ENCODE measurements around the gene COPZ1. TPM values are rescaled to one million over a fixed set of nuclear protein-coding genes. Genes with fewer than 3 reads are reported as not detected.

Gene COPZ1
- total and polyA plus RNA-seq, 2 experiments from 2014 or later = 149 to 170 TPM

DNA sequence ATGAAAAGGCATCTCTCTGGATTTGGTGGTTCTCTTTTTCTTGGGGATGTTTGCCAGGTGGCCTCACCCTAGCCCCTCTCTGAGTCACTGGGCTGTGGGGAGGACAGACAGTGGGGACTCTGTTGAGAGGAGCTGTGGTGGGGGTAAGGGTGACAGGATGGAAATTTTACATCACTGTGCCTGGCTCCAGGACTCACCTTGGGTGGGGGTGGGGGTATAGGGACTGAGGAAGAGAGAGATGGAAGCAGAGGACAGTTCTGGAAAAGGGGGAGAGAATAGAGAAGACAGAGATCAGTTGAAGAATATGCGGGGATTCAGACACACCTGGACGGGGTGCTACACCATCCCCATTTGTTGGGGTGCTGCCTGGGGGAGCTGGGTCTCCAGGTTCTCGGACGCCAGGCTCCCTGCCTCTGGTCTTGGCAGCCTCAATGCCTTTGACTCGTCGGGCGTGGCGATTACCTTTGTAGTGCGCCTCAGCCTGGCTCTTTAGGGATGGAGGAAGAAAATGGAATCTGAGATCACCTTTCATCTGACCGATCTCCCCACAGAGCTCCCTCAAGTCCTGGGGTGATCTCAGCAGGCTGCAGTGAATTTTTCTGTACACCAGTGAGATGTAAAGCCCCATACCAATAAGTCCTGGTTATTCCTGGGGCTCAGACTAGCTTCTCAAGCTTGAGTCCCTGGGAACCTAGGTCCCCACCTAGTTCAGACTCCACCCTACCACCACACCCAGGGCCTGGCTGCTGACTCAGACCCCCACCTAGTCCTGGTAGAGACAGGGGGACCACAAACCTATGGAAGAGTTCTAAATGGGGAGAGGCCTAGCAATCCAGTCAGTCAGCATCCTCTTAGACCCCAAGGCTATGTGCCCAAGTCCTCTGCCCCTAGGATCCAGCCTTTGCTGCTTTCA, 49.0 kb downstream of the COPZ1 start:
- Histone ChIP-seq H3K27ac (no peak overlapping the region), H3K4me1 (ENCODE audit: insufficient read depth) (peaks cover 10% of the 10 kb centered on the region), H3K79me2 (ENCODE audit: insufficient read depth) (no peaks in the 10 kb centered on the region), H3K9ac (no peak overlapping the region), H3K9me3 (ENCODE audit: low read depth) (no peaks in the 10 kb centered on the region), H3K4me2 (ENCODE audit: unreplicated experiment) (no peak overlapping the region), H3K36me3 (ENCODE audit: low read depth) (no peaks in the 10 kb centered on the region), H4K20me1 (ENCODE audit: insufficient read depth) (no peaks in the 10 kb centered on the region), H3K4me3 (no peak overlapping the region), H3K27me3 (replicated peaks; ENCODE audit: insufficient read depth) (no peaks in the 10 kb centered on the region), H3F3A (ENCODE audit: insufficient read depth) (peaks cover 14% of the 10 kb centered on the region), H2AFZ (no peak overlapping the region), H3K9me2 (ENCODE audit: insufficient read depth) (no peaks in the 10 kb centered on the region)
- no peak for DNase-seq
- in situ Hi-C loops (cut with MboI) = no loop called here
- TF ChIP-seq EZH2phosphoT487 (IDR thresholded peaks at IDR 0.05; ENCODE audit: insufficient read depth, low read depth) (no peak), EZH2 (IDR thresholded peaks at IDR 0.05; ENCODE audit: insufficient read depth, poor library complexity, severe bottlenecking) (no peak)
- WGBS, 2 experiments (ENCODE audit: low coverage in 1 of 2, low lambda C conversion rate in 2 of 2, missing lambda C conversion rate in 2 of 2) = 94 to 95% methylated on average over 10 of the region's 10 CpGs

DNA sequence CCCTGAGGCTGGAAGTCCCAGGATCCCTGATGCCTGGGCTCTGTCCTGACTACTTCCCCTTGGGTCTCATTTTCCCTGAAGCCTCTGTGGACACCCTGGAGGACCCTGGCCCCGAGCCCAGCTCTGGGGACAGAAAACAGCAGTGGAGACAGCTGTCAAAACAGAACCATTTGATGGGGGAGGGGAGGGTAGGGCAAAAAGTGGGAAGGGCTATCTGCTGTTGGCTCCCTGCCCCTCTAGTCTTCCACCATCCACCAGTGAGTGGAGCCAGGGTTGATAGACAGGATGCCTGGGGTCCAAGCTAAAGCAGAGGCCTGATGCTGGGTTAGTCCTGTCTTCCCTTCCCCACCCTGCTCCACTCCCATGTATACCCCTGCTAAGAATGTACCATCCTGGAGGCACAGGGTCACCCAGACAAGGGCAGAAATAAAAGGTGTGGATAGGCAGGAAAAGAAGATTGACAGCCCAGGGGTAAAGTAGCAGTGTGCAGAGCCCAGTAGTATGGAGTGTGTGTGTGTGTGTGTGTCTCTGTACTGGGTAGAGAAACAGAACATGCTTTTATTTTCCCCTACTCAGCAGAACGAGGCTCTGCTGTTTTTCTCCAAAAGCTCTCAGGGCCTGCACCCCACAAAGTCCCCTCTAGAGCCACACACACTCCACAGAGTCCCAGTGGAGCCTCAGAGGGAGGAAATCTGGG, 49.8 kb downstream of the COPZ1 start:
- Histone ChIP-seq H2AFZ (no peak overlapping the region), H3K27me3 (replicated peaks; ENCODE audit: insufficient read depth) (no peaks in the 10 kb centered on the region), H3K9me2 (ENCODE audit: insufficient read depth) (no peaks in the 10 kb centered on the region), H3K9me3 (ENCODE audit: low read depth) (no peaks in the 10 kb centered on the region), H3K4me2 (ENCODE audit: unreplicated experiment) (no peak overlapping the region), H3K4me3 (no peak overlapping the region), H3K36me3 (ENCODE audit: low read depth) (no peaks in the 10 kb centered on the region), H3K4me1 (ENCODE audit: insufficient read depth) (0 out of 2 replicates have a peak, but pooled peaks cover 1% of the 10 kb centered on the region), H3F3A (ENCODE audit: insufficient read depth) (peaks cover 9% of the 10 kb centered on the region; the same call in 1 of the 2 replicates), H4K20me1 (ENCODE audit: insufficient read depth) (no peaks in the 10 kb centered on the region), H3K27ac (no peak overlapping the region), H3K9ac (no peak overlapping the region), H3K79me2 (ENCODE audit: insufficient read depth) (no peaks in the 10 kb centered on the region)
- WGBS, 2 experiments (ENCODE audit: low coverage in 1 of 2, low lambda C conversion rate in 2 of 2, missing lambda C conversion rate in 2 of 2) = 30 to 34% methylated on average over 2 of the region's 2 CpGs
- TF ChIP-seq EZH2 (IDR thresholded peaks at IDR 0.05; ENCODE audit: insufficient read depth, poor library complexity, severe bottlenecking) = no peak
- no peak for TF ChIP-seq EZH2phosphoT487 (IDR thresholded peaks at IDR 0.05; ENCODE audit: insufficient read depth, low read depth)
- in situ Hi-C loops (cut with MboI) = no loop called here
- no peak for DNase-seq

DNA sequence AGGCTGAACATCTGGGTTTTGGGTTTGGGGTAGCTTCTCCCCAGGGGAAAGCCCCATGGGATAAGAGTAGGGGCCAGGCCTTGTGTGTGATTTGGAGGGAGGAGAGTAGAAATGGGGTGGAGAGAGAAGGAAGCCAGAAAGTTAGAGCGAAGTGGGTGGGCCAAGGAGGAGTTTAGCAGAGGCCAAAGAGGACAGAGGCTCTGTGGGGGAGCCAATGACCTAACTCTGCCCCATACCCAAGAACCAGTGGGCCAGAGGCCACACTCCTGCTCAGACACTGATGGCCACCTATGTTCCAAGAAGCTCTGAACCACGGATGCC, 50.3 kb downstream of the COPZ1 start:
- no peaks in the 10 kb centered on the region for H3K27me3 ChIP-seq (replicated peaks; ENCODE audit: insufficient read depth)
- H3K9me2 ChIP-seq (ENCODE audit: insufficient read depth) = no peaks in the 10 kb centered on the region
- TF ChIP-seq EZH2 (IDR thresholded peaks at IDR 0.05; ENCODE audit: insufficient read depth, poor library complexity, severe bottlenecking) (no peak), EZH2phosphoT487 (IDR thresholded peaks at IDR 0.05; ENCODE audit: insufficient read depth, low read depth) (no peak)
- no peak overlapping the region for H3K4me2 ChIP-seq (ENCODE audit: unreplicated experiment)
- H2AFZ ChIP-seq = no peak overlapping the region
- DNase-seq = no peak
- H3K4me1 ChIP-seq (ENCODE audit: insufficient read depth) = no peaks in the 10 kb centered on the region
- H4K20me1 ChIP-seq (ENCODE audit: insufficient read depth) = no peaks in the 10 kb centered on the region
- no peak overlapping the region for H3K9ac ChIP-seq
- no peak overlapping the region for H3K4me3 ChIP-seq
- no peaks in the 10 kb centered on the region for H3K9me3 ChIP-seq (ENCODE audit: low read depth)
- in situ Hi-C loops (cut with MboI) = no loop called here
- no peaks in the 10 kb centered on the region for H3K36me3 ChIP-seq (ENCODE audit: low read depth)
- no peaks in the 10 kb centered on the region for H3K79me2 ChIP-seq (ENCODE audit: insufficient read depth)
- 21 to 37% methylated on average over 2 of the region's 2 CpGs for WGBS, 2 experiments (ENCODE audit: low coverage in 1 of 2, low lambda C conversion rate in 2 of 2, missing lambda C conversion rate in 2 of 2)
- peaks cover 9% of the 10 kb centered on the region; the same call in 1 of the 2 replicates for H3F3A ChIP-seq (ENCODE audit: insufficient read depth)
- H3K27ac ChIP-seq = no peak overlapping the region

DNA sequence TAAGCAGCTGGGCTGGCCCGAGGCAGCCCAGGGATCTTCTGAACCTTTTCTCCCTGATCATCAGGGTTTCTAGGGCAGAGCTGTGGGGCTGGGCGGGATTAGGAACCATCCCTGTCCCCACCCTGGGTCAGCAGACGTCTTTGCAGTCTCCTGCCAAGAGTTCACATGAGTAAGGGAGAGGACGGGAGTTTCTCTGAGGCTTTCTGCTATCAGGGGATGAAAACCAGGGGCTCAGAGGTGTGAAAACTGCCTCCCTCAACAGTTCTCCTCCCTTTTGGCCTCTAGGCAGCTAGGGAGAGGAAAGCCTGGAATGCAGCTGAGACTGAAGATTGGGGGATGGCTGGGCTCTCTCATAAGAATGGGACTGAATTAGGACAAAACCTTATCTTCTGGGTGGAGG, 51.7 kb downstream of the COPZ1 start:
- in situ Hi-C loops (cut with MboI) = no loop called here
- no peak overlapping the region for H3K4me3 ChIP-seq
- TF ChIP-seq EZH2 (IDR thresholded peaks at IDR 0.05; ENCODE audit: insufficient read depth, poor library complexity, severe bottlenecking) (no peak), EZH2phosphoT487 (IDR thresholded peaks at IDR 0.05; ENCODE audit: insufficient read depth, low read depth) (no peak)

More for the DNA sequence above, 51.7 kb downstream of the COPZ1 start:
- H3K36me3 ChIP-seq (ENCODE audit: low read depth) = no peaks in the 10 kb centered on the region
- H3K27me3 ChIP-seq (replicated peaks; ENCODE audit: insufficient read depth) = no peaks in the 10 kb centered on the region
- no peak overlapping the region for H3K9ac ChIP-seq
- H3K27ac ChIP-seq = no peak overlapping the region
- H4K20me1 ChIP-seq (ENCODE audit: insufficient read depth) = no peaks in the 10 kb centered on the region
- no peaks in the 10 kb centered on the region for H3K4me1 ChIP-seq (ENCODE audit: insufficient read depth)
- H3F3A ChIP-seq (ENCODE audit: insufficient read depth) = peaks cover 9% of the 10 kb centered on the region; the same call in 1 of the 2 replicates
- 58 to 66% methylated on average over 4 of the region's 4 CpGs for WGBS, 2 experiments (ENCODE audit: low coverage in 1 of 2, low lambda C conversion rate in 2 of 2, missing lambda C conversion rate in 2 of 2)
- no peak for DNase-seq
- H3K9me3 ChIP-seq (ENCODE audit: low read depth) = no peaks in the 10 kb centered on the region
- no peaks in the 10 kb centered on the region for H3K79me2 ChIP-seq (ENCODE audit: insufficient read depth)
- no peak overlapping the region for H2AFZ ChIP-seq
- H3K4me2 ChIP-seq (ENCODE audit: unreplicated experiment) = no peak overlapping the region
- no peaks in the 10 kb centered on the region for H3K9me2 ChIP-seq (ENCODE audit: insufficient read depth)

Measured in GM23248 (cell line).